Measurements from ENCODE around the gene ARHGEF16. TPM values are rescaled to one million over a fixed set of nuclear protein-coding genes. Genes with fewer than 3 reads are reported as not detected.
A peak's percentile ranks its signal among the peaks of the same experiment; 100 is the strongest.

ARHGEF16 gene
- total and polyA plus RNA-seq, 2 experiments from 2014 or later, result not detected

- Histone ChIP-seq H3K9me3 (ENCODE audit: low read depth) (no peaks in the 10 kb centered on the region), H3K79me2 (ENCODE audit: insufficient read depth) (no peaks in the 10 kb centered on the region), H3K4me2 (ENCODE audit: unreplicated experiment) (no peak overlapping the region), H3K9me2 (ENCODE audit: insufficient read depth) (no peaks in the 10 kb centered on the region), H3K4me1 (ENCODE audit: insufficient read depth) (no peaks in the 10 kb centered on the region), H3F3A (ENCODE audit: insufficient read depth) (no peaks in the 10 kb centered on the region), H3K9ac (no peak overlapping the region), H3K27me3 (replicated peaks; ENCODE audit: insufficient read depth) (peaks cover 9% of the 10 kb centered on the region; the same call in 1 of the 2 replicates), H2AFZ (no peak overlapping the region), H3K36me3 (ENCODE audit: low read depth) (peaks cover 3% of the 10 kb centered on the region; the same call in 1 of the 2 replicates), H3K27ac (no peak overlapping the region), H3K4me3 (no peak overlapping the region), H4K20me1 (ENCODE audit: insufficient read depth) (no peaks in the 10 kb centered on the region)
- in situ Hi-C loops (cut with MboI), result loop anchor here (10.0 kb wide), 1 partner anchor 140 kb away; the partner anchor contains the start of gene TPRG1L
- no peak for DNase-seq
- WGBS, 2 experiments (ENCODE audit: low coverage in 1 of 2, low lambda C conversion rate in 2 of 2, missing lambda C conversion rate in 2 of 2), result 72 to 77% methylated on average over 14 of the region's 14 CpGs
- TF ChIP-seq EZH2phosphoT487 (IDR thresholded peaks at IDR 0.05; ENCODE audit: insufficient read depth, low read depth) (no peak), EZH2 (IDR thresholded peaks at IDR 0.05; ENCODE audit: insufficient read depth, poor library complexity, severe bottlenecking) (no peak)
These were observed 30.6 kb downstream of the ARHGEF16 start for GRCh38 chr1:3485016-3485415.

- no peak overlapping the region for H3K9ac ChIP-seq
- H2AFZ ChIP-seq, result no peak overlapping the region
- WGBS, 2 experiments (ENCODE audit: low coverage in 1 of 2, low lambda C conversion rate in 2 of 2, missing lambda C conversion rate in 2 of 2), result 73 to 77% methylated on average over 4 of the region's 4 CpGs
- H3K4me2 ChIP-seq (ENCODE audit: unreplicated experiment), result no peak overlapping the region
- H3K27ac ChIP-seq, result no peak overlapping the region
- peaks cover 3% of the 10 kb centered on the region; the same call in 1 of the 2 replicates for H3K36me3 ChIP-seq (ENCODE audit: low read depth)
- TF ChIP-seq EZH2 (IDR thresholded peaks at IDR 0.05; ENCODE audit: insufficient read depth, poor library complexity, severe bottlenecking), result no peak
- TF ChIP-seq EZH2phosphoT487 (IDR thresholded peaks at IDR 0.05; ENCODE audit: insufficient read depth, low read depth), result no peak
- H3K9me3 ChIP-seq (ENCODE audit: low read depth), result no peaks in the 10 kb centered on the region
- H4K20me1 ChIP-seq (ENCODE audit: insufficient read depth), result no peaks in the 10 kb centered on the region
- no peaks in the 10 kb centered on the region for H3K4me1 ChIP-seq (ENCODE audit: insufficient read depth)
- H3K27me3 ChIP-seq (replicated peaks; ENCODE audit: insufficient read depth), result no peaks in the 10 kb centered on the region
- no peak for DNase-seq
- in situ Hi-C loops (cut with MboI), result loop anchor here (10.0 kb wide), 1 partner anchor 136 kb away; the partner anchor contains the start of gene TPRG1L
- no peaks in the 10 kb centered on the region for H3K9me2 ChIP-seq (ENCODE audit: insufficient read depth)
- H3F3A ChIP-seq (ENCODE audit: insufficient read depth), result no peaks in the 10 kb centered on the region
- no peaks in the 10 kb centered on the region for H3K79me2 ChIP-seq (ENCODE audit: insufficient read depth)
- no peak overlapping the region for H3K4me3 ChIP-seq
These were observed 34.0 kb downstream of the ARHGEF16 start for GRCh38 chr1:3488432-3488831.

DNA sequence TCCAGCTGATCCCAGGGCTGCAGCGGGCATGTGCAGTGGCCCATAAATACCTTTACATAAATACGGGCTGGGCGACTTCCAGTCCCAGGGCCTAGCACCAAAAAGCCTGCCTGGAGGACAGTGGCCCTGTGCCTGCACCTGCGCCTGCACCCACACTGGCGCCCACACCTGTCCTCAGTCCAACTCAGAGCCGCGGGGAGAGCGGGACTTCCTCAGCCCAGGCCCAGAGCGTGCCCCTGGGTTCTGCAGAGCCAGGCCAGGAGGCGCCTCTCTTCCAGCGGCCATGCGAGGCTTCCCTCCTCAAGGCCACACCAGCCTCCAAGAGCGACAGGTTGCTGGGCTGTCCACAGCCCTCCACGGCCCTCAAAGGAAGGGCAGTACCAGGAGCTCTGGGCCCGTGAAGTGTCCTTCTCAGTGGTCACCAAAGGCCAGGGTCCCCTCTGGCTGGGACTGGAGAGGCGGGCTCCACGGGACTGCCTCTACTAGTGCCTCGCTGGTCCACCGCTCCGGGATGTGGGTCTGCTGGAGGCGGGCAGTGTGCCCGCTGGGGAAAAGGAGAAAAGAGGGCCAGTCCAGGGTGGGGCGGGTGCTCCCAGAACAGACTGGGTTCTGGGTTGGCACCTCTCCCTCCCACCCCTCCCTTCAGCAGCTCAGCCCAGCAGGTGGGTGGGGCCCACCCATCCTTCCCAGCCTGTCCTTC lies 35.7 kb downstream of the ARHGEF16 start:
- H4K20me1 ChIP-seq (ENCODE audit: insufficient read depth), result no peaks in the 10 kb centered on the region
- H3K9ac ChIP-seq, result no peak overlapping the region
- WGBS, 2 experiments (ENCODE audit: low coverage in 1 of 2, low lambda C conversion rate in 2 of 2, missing lambda C conversion rate in 2 of 2), result 82 to 90% methylated on average over 21 to 23 of the region's 23 CpGs
- H3K9me3 ChIP-seq (ENCODE audit: low read depth), result no peaks in the 10 kb centered on the region
- no peak overlapping the region for H3K27ac ChIP-seq
- no peak overlapping the region for H3K4me2 ChIP-seq (ENCODE audit: unreplicated experiment)
- DNase-seq, result no peak
- H3K79me2 ChIP-seq (ENCODE audit: insufficient read depth), result no peaks in the 10 kb centered on the region
- TF ChIP-seq EZH2phosphoT487 (IDR thresholded peaks at IDR 0.05; ENCODE audit: insufficient read depth, low read depth) (no peak), EZH2 (IDR thresholded peaks at IDR 0.05; ENCODE audit: insufficient read depth, poor library complexity, severe bottlenecking) (no peak)
- in situ Hi-C loops (cut with MboI), result no loop called here
- H3K36me3 ChIP-seq (ENCODE audit: low read depth), result peaks cover 3% of the 10 kb centered on the region; the same call in 1 of the 2 replicates
- no peak overlapping the region for H2AFZ ChIP-seq
- H3K27me3 ChIP-seq (replicated peaks; ENCODE audit: insufficient read depth), result no peaks in the 10 kb centered on the region
- H3K9me2 ChIP-seq (ENCODE audit: insufficient read depth), result no peaks in the 10 kb centered on the region
- H3F3A ChIP-seq (ENCODE audit: insufficient read depth), result no peaks in the 10 kb centered on the region
- no peaks in the 10 kb centered on the region for H3K4me1 ChIP-seq (ENCODE audit: insufficient read depth)
- no peak overlapping the region for H3K4me3 ChIP-seq

- Histone ChIP-seq H3K9me3 (ENCODE audit: low read depth) (no peaks in the 10 kb centered on the region), H3K4me3 (no peak overlapping the region), H3K9me2 (ENCODE audit: insufficient read depth) (no peaks in the 10 kb centered on the region), H3K27me3 (replicated peaks; ENCODE audit: insufficient read depth) (no peaks in the 10 kb centered on the region), H3K27ac (no peak overlapping the region), H3K4me2 (ENCODE audit: unreplicated experiment) (no peak overlapping the region), H2AFZ (no peak overlapping the region), H4K20me1 (ENCODE audit: insufficient read depth) (no peaks in the 10 kb centered on the region), H3K4me1 (ENCODE audit: insufficient read depth) (no peaks in the 10 kb centered on the region), H3K79me2 (ENCODE audit: insufficient read depth) (no peaks in the 10 kb centered on the region), H3K36me3 (ENCODE audit: low read depth) (peaks cover 3% of the 10 kb centered on the region; the same call in 1 of the 2 replicates), H3K9ac (no peak overlapping the region), H3F3A (ENCODE audit: insufficient read depth) (no peaks in the 10 kb centered on the region)
- TF ChIP-seq EZH2phosphoT487 (IDR thresholded peaks at IDR 0.05; ENCODE audit: insufficient read depth, low read depth) (no peak), EZH2 (IDR thresholded peaks at IDR 0.05; ENCODE audit: insufficient read depth, poor library complexity, severe bottlenecking) (no peak)
- 38 to 44% methylated on average over 33 to 40 of the region's 41 CpGs for WGBS, 2 experiments (ENCODE audit: low coverage in 1 of 2, low lambda C conversion rate in 2 of 2, missing lambda C conversion rate in 2 of 2)
- in situ Hi-C loops (cut with MboI), result no loop called here
- DNase-seq, result peak; percentile 72
These were observed 37.1 kb downstream of the ARHGEF16 start for GRCh38 chr1:3491291-3492246.

Data from GM23248 (cell line).